A549 (cell line): ENCODE results near the gene PRR19.

Experiments used
- CBX8 ChIP-seq: fragments of 200-600 bp; sonication (generic); IDR thresholded peaks from 2 replicates; pipeline ENCODE4 v1.6.1; 2016
- CHD2 ChIP-seq: fragments of 150-350 bp; IDR thresholded peaks from 2 replicates; pipeline ENCODE4 v1.6.1; 2014; ENCODE audit warnings: low read length; ENCODE audit not compliant: partially characterized antibody
- CTCF ChIP-seq: fragments of >200 bp; sonication (Bioruptor Twin); formaldehyde crosslinking; IDR thresholded peaks from 3 replicates; pipeline ENCODE4 v1.5.1; 2016
- ELK1 ChIP-seq: fragments of 150-350 bp; IDR thresholded peaks from 2 replicates; pipeline ENCODE4 v1.6.1; 2014; ENCODE audit warnings: low read depth, mild to moderate bottlenecking, low read length
- ESRRA ChIP-seq: fragments of 150-350 bp; IDR thresholded peaks from 2 replicates; pipeline ENCODE4 v1.6.1; 2014; ENCODE audit warnings: mild to moderate bottlenecking, low read length, borderline replicate concordance
- HMGXB4 ChIP-seq: fragments of 250-450 bp; sonication (Bioruptor Pico); IDR thresholded peaks from 2 replicates; pipeline ENCODE4 v1.5.0; 2021; ENCODE audit warnings: mild to moderate bottlenecking, moderate library complexity, borderline replicate concordance
- JUN ChIP-seq, 2 experiments: fragments of >200 bp; sonication (Bioruptor Twin); formaldehyde crosslinking; IDR thresholded peaks; 2 replicates in 1 of 2; 3 replicates in 1 of 2; pipeline ENCODE4 v1.6.1; 2016 to 2017
- KDM1A ChIP-seq: fragments of 200-600 bp; sonication (generic); IDR thresholded peaks from 2 replicates; pipeline ENCODE4 v1.6.1; 2016; ENCODE audit warnings: low read depth, mild to moderate bottlenecking
- MAX ChIP-seq: IDR thresholded peaks from 2 replicates; pipeline ENCODE4 v1.6.1; 2012
- MAZ ChIP-seq: fragments of 150-350 bp; IDR thresholded peaks from 2 replicates; pipeline ENCODE4 v1.6.1; 2014; ENCODE audit warnings: antibody characterized with exemption, low read depth, low read length, borderline replicate concordance
- NR3C1 ChIP-seq: fragments of >200 bp; sonication (Bioruptor Twin); formaldehyde crosslinking; IDR thresholded peaks from 3 replicates; pipeline ENCODE4 v1.6.1; 2017
- POLR2A ChIP-seq: IDR thresholded peaks from 2 replicates; pipeline ENCODE4 v1.6.1; 2012; ENCODE audit warnings: mild to moderate bottlenecking, low read length
- RAD21 ChIP-seq, 2 experiments: fragments of >200 bp in 1 of 2; sonication (Bioruptor Twin) in 1 of 2; formaldehyde crosslinking in 1 of 2; IDR thresholded peaks in 1 of 2; conservative IDR thresholded peaks in 1 of 2; 2 replicates in 1 of 2; 3 replicates in 1 of 2; pipeline ENCODE4 v1.6.1; 2012 to 2018; ENCODE audit warnings: inconsistent platforms in 1 of 2
- RNF2 ChIP-seq: fragments of 200-600 bp; sonication (generic); IDR thresholded peaks from 2 replicates; pipeline ENCODE4 v1.6.1; 2016; ENCODE audit warnings: low read depth, mild to moderate bottlenecking, antibody characterized with exemption, moderate library complexity, borderline replicate concordance

- no peak for TF ChIP-seq ELK1
- no peak for TF ChIP-seq MAX
- no peak for TF ChIP-seq ESRRA
- TF ChIP-seq KDM1A, result no peak
- no peak for TF ChIP-seq CHD2
- TF ChIP-seq JUN (IDR thresholded peaks at IDR 0.05), result no peak
- TF ChIP-seq RAD21 (conservative IDR thresholded peaks at IDR 0.05 in 1 of 2, IDR thresholded peaks at IDR 0.05 in 1 of 2), result no peak
- TF ChIP-seq NR3C1, result no peak
- TF ChIP-seq CBX8, result no peak
- TF ChIP-seq CTCF, result no peak
- TF ChIP-seq MAZ, result no peak
- no peak for TF ChIP-seq HMGXB4
- TF ChIP-seq RNF2, result no peak
- TF ChIP-seq POLR2A, result 0 out of 2 replicates have a peak, but pooled peaks have one; percentile 12
Measured at GRCh38 chr19:42350417-42350816, 48.5 kb downstream of the PRR19 start.
